ENCODE results near the gene CSH2. TPM values are rescaled to one million over a fixed set of nuclear protein-coding genes. Genes with fewer than 3 reads are reported as not detected.
A peak's percentile ranks its signal among the peaks of the same experiment; 100 is the strongest.

Gene CSH2
- total and polyA plus RNA-seq, 2 of the 13 experiments (the other 11 are each of a cell fraction or from before 2014, with no cell fraction given), result not detected

DNA sequence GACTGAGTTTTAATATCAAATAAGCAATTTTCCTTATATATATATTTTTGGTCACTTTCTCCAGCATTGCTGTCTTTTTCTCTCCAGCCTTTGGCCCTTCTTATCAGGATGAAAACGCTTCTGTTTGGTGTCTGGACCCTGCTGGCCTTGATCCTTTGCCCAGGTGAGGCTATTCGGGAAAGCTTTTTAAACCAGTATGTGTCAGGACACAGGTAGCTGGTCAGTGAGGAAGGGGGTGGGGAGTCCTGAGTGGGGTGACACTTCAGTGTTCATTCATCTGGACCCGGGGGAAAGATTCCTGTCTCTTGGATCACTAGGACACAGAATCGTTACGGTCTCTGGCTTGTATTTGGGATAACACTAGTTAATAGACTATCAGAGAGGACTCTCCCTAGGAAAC, 18.8 kb downstream of the CSH2 start (continued):
- no peak for TF ChIP-seq SIN3A (IDR thresholded peaks at IDR 0.05; ENCODE audit: borderline replicate concordance, low read depth, low read length)
- no peak for TF ChIP-seq SOX6 (IDR thresholded peaks at IDR 0.05)
- peak; percentile 43 for TF ChIP-seq SOX6 (CRISPR knock-in tag; IDR thresholded peaks at IDR 0.05)
- no peak for TF ChIP-seq ZFP36 (IDR thresholded peaks at IDR 0.05; ENCODE audit: borderline replicate concordance, low read depth, low read length, partially characterized antibody)
- no peak for TF ChIP-seq SP140L (CRISPR knock-in tag; IDR thresholded peaks at IDR 0.05; ENCODE audit: borderline replicate concordance)
- no peak for TF ChIP-seq ZNF598 (CRISPR knock-in tag; IDR thresholded peaks at IDR 0.05; ENCODE audit: borderline replicate concordance)
- no peak for TF ChIP-seq THAP11 (CRISPR knock-in tag; IDR thresholded peaks at IDR 0.05)
- no peak for TF ChIP-seq ZNF878 (CRISPR knock-in tag; IDR thresholded peaks at IDR 0.05)
- TF ChIP-seq ZNF781 (CRISPR knock-in tag; IDR thresholded peaks at IDR 0.05; ENCODE audit: borderline replicate concordance, not compliant biosample characterization), result no peak
- TF ChIP-seq ZMYM4 (CRISPR knock-in tag; IDR thresholded peaks at IDR 0.05), result peak; percentile 63
- no peak for TF ChIP-seq U2AF1 (optimal IDR thresholded peaks at IDR 0.05; ENCODE audit: low read depth, low read length)
- peak; percentile 52; the same call in 1 of the 2 replicates for TF ChIP-seq FOXC1 (CRISPR knock-in tag; IDR thresholded peaks at IDR 0.05; ENCODE audit: borderline replicate concordance)
- peak; percentile 69; the same call in 1 of the 2 replicates for TF ChIP-seq HDAC2 (CRISPR knock-in tag; IDR thresholded peaks at IDR 0.05)
- no peak for TF ChIP-seq SMYD3 (CRISPR knock-in tag; IDR thresholded peaks at IDR 0.05)
- TF ChIP-seq EZH2 (conservative IDR thresholded peaks at IDR 0.05; ENCODE audit: low read depth, low read length), result no peak
- TF ChIP-seq, protein P1, sequence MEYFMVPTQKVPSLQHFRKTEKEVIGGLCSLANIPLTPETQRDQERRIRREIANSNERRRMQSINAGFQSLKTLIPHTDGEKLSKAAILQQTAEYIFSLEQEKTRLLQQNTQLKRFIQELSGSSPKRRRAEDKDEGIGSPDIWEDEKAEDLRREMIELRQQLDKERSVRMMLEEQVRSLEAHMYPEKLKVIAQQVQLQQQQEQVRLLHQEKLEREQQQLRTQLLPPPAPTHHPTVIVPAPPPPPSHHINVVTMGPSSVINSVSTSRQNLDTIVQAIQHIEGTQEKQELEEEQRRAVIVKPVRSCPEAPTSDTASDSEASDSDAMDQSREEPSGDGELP (IDR thresholded peaks at IDR 0.05; ENCODE audit: borderline replicate concordance, low read depth), result no peak
- no peak for TF ChIP-seq BCL6 (CRISPR knock-in tag; IDR thresholded peaks at IDR 0.05)
- TF ChIP-seq ZNF775 (CRISPR knock-in tag; IDR thresholded peaks at IDR 0.05; ENCODE audit: borderline replicate concordance), result no peak
- TF ChIP-seq, protein P2, sequence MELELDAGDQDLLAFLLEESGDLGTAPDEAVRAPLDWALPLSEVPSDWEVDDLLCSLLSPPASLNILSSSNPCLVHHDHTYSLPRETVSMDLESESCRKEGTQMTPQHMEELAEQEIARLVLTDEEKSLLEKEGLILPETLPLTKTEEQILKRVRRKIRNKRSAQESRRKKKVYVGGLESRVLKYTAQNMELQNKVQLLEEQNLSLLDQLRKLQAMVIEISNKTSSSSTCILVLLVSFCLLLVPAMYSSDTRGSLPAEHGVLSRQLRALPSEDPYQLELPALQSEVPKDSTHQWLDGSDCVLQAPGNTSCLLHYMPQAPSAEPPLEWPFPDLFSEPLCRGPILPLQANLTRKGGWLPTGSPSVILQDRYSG (CRISPR knock-in tag; IDR thresholded peaks at IDR 0.05), result no peak
- TF ChIP-seq RORA (CRISPR knock-in tag; IDR thresholded peaks at IDR 0.05), result no peak
- TF ChIP-seq RFX1 (IDR thresholded peaks at IDR 0.05), result no peak
- no peak for TF ChIP-seq GABPA (IDR thresholded peaks at IDR 0.05; ENCODE audit: low read depth, low read length)
- TF ChIP-seq GABPA (CRISPR knock-in tag; IDR thresholded peaks at IDR 0.05; ENCODE audit: low read depth), result no peak
- TF ChIP-seq ZNF619 (CRISPR knock-in tag; IDR thresholded peaks at IDR 0.05), result no peak
- TF ChIP-seq PHF8 (CRISPR knock-in tag; IDR thresholded peaks at IDR 0.05), result no peak
- peak; percentile 43; the same call in 1 of the 2 replicates for TF ChIP-seq HNF4G (IDR thresholded peaks at IDR 0.05; ENCODE audit: borderline replicate concordance, low read depth, low read length)
- no peak; the same call in 1 of the 2 replicates for TF ChIP-seq HNF4G (CRISPR knock-in tag; IDR thresholded peaks at IDR 0.05; ENCODE audit: borderline replicate concordance, low read depth)
- no peak for TF ChIP-seq KDM2A (CRISPR knock-in tag; IDR thresholded peaks at IDR 0.05; ENCODE audit: borderline replicate concordance, low read depth)
- TF ChIP-seq ZNF205 (CRISPR knock-in tag; IDR thresholded peaks at IDR 0.05), result no peak
- TF ChIP-seq KDM5A (IDR thresholded peaks at IDR 0.05; ENCODE audit: borderline replicate concordance, low read length), result no peak
- no peak for TF ChIP-seq ZBTB38 (CRISPR knock-in tag; IDR thresholded peaks at IDR 0.05)
- peak; percentile 98 for TF ChIP-seq ZEB1 (IDR thresholded peaks at IDR 0.05; ENCODE audit: insufficient replicate concordance, low read depth)
